Activated T-cell treated with anti-CD3 and anti-CD28 coated beads for 4 hours (primary cell): Measurements from ENCODE around the gene TBC1D9.

Experiments
- DNase-seq: peaks from one replicate; pipeline ENCODE4 v3.0.0-alpha.2; 2020

Gene TBC1D9

DNA sequence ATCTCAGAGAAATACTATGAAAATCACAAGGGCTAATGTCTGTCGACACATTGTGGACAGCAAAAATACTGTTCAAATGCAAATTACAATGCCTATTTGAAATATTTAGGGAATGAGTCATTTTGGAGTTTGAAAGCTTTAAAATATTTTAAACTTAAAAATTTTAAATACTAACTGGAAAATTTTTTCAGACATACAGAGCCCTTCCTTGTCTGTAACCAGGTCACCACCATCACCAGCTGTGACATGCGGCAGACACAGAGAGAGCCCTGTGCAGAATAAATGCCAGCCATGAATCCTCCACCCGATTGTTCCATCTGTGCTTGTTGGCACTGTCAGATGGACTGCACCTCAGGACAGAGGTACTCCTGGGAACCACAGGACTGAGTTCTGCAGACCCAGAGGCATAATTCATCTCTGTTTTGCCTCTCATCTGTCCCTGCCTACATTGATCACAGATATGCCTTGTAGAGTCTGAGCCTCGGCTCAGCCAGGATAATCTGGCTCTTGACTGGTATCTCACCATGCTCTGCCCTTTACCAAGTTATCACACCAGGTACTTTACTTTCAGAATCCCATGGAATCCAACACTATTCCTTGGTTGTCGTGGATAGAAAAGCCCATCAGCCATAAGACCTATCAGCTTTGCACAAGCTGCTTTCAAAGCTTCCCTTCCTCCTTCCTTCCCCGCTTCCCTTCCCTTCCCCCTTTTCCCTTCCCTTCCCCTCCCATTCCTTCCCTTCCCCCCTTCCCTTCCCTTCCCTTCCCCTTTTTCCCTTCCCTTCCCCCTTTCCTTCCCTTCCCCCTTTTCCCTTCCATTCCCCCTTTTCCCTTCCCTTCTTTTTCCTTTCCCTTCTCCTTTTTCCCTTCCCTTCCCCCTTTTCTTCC, 67.2 kb downstream of the TBC1D9 start:
- no peak for DNase-seq

DNA sequence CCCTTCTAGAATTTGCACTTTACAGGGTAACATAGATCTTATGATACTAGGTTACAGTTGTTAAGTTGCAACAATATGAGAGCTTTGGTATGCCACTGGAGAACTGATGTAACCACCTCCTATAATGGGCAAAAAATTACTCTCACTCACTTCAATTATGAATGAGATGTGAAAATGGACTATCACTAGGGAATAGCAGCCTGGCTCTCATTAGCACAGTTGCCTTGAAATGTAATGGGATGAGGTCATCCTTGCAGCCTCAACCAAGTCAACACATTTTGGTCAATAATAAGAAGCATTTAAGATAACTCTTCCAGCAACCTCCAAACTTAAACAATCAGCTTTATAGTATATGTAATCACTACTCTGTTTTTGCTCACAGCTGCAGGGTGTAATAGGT, 69.4 kb downstream of the TBC1D9 start:
- DNase-seq = no peak

GRCh38 chr4:140684314-140684713, 71.9 kb downstream of the TBC1D9 start:
- DNase-seq = no peak

GRCh38 chr4:140681201-140681600, 75.0 kb downstream of the TBC1D9 start:
- no peak for DNase-seq

GRCh38 chr4:140680686-140681085, 75.5 kb downstream of the TBC1D9 start:
- no peak for DNase-seq

DNA sequence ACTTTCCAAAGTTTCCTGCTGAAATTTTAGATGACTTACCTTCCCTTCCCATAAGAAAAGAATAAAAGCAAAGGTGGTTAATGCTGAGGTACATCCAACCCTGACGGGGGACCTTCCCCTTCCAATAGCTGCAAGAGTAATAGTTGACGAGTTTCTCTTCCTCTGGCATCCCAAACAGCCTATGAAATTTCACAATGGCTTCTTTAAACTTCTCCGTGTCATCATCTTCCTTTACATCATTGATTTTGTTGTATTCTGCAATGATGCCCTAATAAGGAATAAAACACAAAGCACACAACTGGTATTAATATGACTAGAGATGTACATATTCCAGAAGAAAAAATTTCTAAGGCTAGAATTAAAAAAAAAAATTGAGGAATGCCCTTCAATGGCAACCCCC, 76.6 kb downstream of the TBC1D9 start:
- no peak for DNase-seq

GRCh38 chr4:140675599-140676231, 80.5 kb downstream of the TBC1D9 start:
- DNase-seq = no peak

- DNase-seq = no peak
Measured at GRCh38 chr4:140673729-140674128, 82.5 kb downstream of the TBC1D9 start.

DNA sequence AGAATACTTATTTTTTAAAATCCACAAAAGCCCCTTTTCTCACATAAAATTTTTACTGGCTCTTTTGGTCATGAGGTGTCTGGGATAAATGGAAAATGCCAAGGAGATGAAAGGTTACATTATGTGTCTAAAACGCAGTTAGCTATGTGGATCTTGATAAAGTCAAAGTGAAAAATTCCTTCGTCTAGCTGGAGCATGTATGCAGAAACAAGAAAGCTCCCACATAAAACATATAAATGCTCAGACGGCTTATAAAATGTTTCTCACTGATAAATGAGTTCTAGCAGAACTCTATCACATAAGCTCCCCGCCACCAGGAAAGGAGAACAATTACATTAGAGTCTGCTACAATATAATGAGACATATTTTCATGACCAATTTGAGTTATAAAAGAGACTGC, 83.8 kb downstream of the TBC1D9 start:
- no peak for DNase-seq

GRCh38 chr4:140668111-140668510, 88.1 kb downstream of the TBC1D9 start:
- DNase-seq = no peak

- DNase-seq = no peak
Measured at GRCh38 chr4:140666889-140667614, 89.1 kb downstream of the TBC1D9 start.

GRCh38 chr4:140662082-140662869, 93.9 kb downstream of the TBC1D9 start:
- no peak for DNase-seq

DNA sequence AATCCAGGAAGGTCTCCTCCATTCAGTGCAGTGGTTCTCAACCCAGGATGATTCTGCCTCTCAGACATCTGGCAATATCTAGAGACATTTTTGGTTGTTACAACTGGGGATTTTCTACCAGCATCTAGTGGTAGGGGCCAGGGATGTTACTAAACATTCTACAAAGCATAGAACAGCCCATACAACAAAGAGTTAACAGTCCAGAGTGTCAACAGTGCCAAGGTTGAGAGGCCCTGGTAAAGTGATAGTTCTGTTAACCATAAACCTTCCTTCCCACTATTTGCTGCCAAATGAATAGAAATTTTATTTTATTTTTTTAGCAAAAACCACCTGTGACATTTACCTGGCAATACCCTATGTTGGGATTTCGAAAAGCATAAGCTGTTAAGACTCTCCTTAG, 94.6 kb downstream of the TBC1D9 start:
- DNase-seq = no peak

- DNase-seq = no peak
Measured at GRCh38 chr4:140659943-140660700, 96.1 kb downstream of the TBC1D9 start.

DNA sequence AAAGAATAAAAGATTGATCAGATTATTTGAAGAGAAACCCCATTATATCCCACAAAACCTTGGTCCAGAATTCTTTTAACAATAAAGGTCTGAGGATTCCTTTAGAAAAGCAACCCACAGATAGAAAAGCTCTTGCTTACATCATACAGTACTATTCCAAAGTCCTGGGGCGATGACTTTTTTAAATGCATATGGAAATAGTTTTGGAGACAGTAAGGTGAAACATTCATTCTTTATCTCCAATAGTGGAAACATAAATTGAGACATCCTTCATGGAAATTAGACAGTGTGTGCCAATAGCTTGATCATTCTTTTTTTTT, 101.7 kb downstream of the TBC1D9 start:
- DNase-seq = no peak

- DNase-seq = no peak
Measured at GRCh38 chr4:140653718-140654494, 102.3 kb downstream of the TBC1D9 start.

DNA sequence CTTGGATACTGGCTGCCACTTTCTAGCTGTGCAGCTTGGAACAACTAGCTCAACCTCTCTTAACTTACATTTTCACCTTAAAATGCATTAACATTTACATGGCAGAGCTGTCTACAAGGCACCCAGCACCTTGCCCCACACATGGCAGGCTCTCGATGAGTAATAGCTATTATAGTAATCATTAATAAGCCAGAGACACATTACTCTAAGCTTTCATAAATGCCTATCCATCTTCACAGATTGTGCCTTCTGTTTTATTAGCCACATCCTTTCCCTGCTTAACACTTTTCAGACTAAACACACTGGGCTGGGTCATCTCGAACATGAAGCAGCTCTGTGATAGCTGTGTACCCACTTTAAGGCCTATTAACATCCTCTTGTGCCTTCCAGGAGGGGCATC, 103.6 kb downstream of the TBC1D9 start:
- no peak for DNase-seq

- DNase-seq = no peak
Measured at GRCh38 chr4:140648716-140649308, 107.4 kb downstream of the TBC1D9 start.

DNA sequence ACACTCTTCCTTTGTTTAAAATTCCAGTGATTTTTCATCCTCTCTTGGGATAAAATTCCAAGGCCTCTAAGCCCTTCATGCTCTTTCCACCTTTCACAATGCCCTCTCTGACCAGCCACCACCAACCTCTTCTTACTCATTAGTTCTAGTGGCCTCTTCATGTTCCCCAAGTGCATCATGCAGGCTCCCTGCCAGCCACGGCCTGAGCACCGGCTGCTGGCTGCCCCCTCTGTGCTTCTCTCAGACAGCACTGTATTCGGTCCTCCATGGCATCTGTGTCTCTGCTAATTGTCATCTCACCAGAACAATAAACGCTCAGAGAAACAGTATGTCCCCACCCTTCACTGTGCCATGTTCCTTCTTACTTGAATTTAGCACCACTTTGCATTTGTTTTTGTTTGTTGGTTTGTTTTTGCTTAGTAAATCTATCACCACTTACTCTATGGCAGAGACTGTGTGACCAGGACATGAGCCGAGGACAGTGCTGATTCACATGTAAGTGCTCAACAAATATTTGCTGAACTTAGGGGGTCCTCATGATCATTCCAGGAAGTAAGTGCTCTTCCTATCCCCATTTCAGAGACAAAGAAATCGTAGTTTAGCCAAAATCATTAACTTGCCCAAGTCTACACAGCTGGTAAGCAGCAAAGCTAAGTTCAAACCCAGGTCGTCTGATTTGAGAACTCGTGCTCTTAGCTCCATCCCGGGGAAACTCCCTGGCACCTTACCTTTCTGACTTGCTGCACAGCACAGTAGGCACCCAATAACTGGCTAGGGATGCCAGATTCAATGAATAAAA, 110.4 kb downstream of the TBC1D9 start:
- no peak for DNase-seq

DNA sequence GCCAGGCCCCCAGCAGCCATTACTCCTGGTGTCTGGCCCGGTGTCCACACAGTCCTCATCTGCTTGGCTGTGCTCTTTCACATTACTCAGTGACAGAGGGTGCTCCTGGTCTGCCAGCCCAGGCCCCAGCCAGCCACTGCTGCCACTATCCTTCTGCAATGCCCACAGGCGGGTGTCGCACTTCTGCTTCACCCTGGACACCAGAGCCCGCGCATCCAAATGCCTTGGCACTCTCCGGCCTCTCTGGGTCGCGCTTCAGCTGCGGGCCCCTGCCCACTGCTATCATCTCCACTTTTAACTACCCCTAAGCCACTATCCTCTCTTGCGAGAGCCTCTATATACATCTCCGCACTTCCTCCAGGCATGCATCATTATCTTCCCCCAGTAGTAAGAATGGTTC, 111.0 kb downstream of the TBC1D9 start:
- DNase-seq = no peak
